ENCODE data around the gene ANKRD49. TPM values are rescaled to one million over a fixed set of nuclear protein-coding genes. Genes with fewer than 3 reads are reported as not detected.

Gene ANKRD49
- total and polyA plus RNA-seq, 10 donors: 18.8 to 46.5 (median 28.8) TPM

- H3K36me3 ChIP-seq: no peaks in the 10 kb centered on the region
- peak; percentile 88 for DNase-seq
- intact Hi-C loops (cut with DNase I; ENCODE audit: low total_unique reads): no loop called here
- H3K27me3 ChIP-seq (replicated peaks in 1 of 7): no peaks in the 10 kb centered on the region
- peak overlapping the region; percentile 87 to 99 (median 94) for H3K27ac ChIP-seq
- H3K4me3 ChIP-seq: peak overlapping the region; percentile 57 to 93 (median 72)
- H3K9me3 ChIP-seq: no peaks in the 10 kb centered on the region
- H3K4me1 ChIP-seq: peaks cover 21 to 68% (median 59%) of the 10 kb centered on the region in 6 donors
- no peak for TF ChIP-seq POLR2A (IDR thresholded peaks at IDR 0.05)
- TF ChIP-seq CTCF (IDR thresholded peaks at IDR 0.05 in 8 of 11, conservative IDR thresholded peaks at IDR 0.05 in 3 of 11): no peak
- no peak for TF ChIP-seq POLR2AphosphoS5 (IDR thresholded peaks at IDR 0.05)
- 12 to 38% (median 21%) methylated on average over 24 to 59 of the region's 59 CpGs for WGBS, 5 donors
Measured at GRCh38 chr11:94544646-94545263, 51.0 kb downstream of the ANKRD49 start.

- H3K27me3 ChIP-seq (replicated peaks in 1 of 7): no peaks in the 10 kb centered on the region
- H3K27ac ChIP-seq: peak overlapping the region in 6 of 8 donors; percentile 87 to 99 (median 94)
- H3K4me3 ChIP-seq: peak overlapping the region; percentile 57 to 93 (median 72)
- H3K36me3 ChIP-seq: no peaks in the 10 kb centered on the region
- WGBS, 5 donors: 41 to 66% (median 60%) methylated on average over 39 to 54 of the region's 54 CpGs
- TF ChIP-seq CTCF (IDR thresholded peaks at IDR 0.05 in 8 of 11, conservative IDR thresholded peaks at IDR 0.05 in 3 of 11) (no peak), POLR2AphosphoS5 (IDR thresholded peaks at IDR 0.05) (peak in 1 of 3 donors; percentile 38), POLR2A (IDR thresholded peaks at IDR 0.05) (no peak)
- peak; percentile 86 for DNase-seq
- intact Hi-C loops (cut with DNase I; ENCODE audit: low total_unique reads): no loop called here
- H3K4me1 ChIP-seq: peaks cover 21 to 76% (median 62%) of the 10 kb centered on the region in 6 donors
- H3K9me3 ChIP-seq: no peaks in the 10 kb centered on the region
Measured at GRCh38 chr11:94545264-94546161, 51.7 kb downstream of the ANKRD49 start.

GRCh38 chr11:94546162-94546470 lies 52.3 kb downstream of the ANKRD49 start:
- 55 to 85% (median 69%) methylated on average over 2 of the region's 2 CpGs for WGBS, 5 donors
- Histone ChIP-seq H3K4me1 (peaks cover 21 to 82% (median 63%) of the 10 kb centered on the region in 6 donors), H3K27ac (peak overlapping the region in 5 of 8 donors; percentile 92 to 99 (median 94)), H3K27me3 (replicated peaks in 1 of 7) (no peaks in the 10 kb centered on the region), H3K4me3 (peak overlapping the region in 6 of 8 donors; percentile 57 to 93 (median 72)), H3K9me3 (no peaks in the 10 kb centered on the region), H3K36me3 (no peaks in the 10 kb centered on the region)
- intact Hi-C loops (cut with DNase I; ENCODE audit: low total_unique reads): no loop called here
- no peak for TF ChIP-seq POLR2A (IDR thresholded peaks at IDR 0.05)
- TF ChIP-seq POLR2AphosphoS5 (IDR thresholded peaks at IDR 0.05): no peak
- TF ChIP-seq CTCF (IDR thresholded peaks at IDR 0.05 in 8 of 11, conservative IDR thresholded peaks at IDR 0.05 in 3 of 11): no peak
- no peak for DNase-seq

- no peaks in the 10 kb centered on the region for H3K27me3 ChIP-seq (replicated peaks in 1 of 7)
- peak overlapping the region in 4 of 8 donors; percentile 63 to 93 (median 72) for H3K4me3 ChIP-seq
- 64 to 91% (median 81%) methylated on average over 1 of the region's 1 CpG for WGBS, 5 donors
- no peaks in the 10 kb centered on the region for H3K36me3 ChIP-seq
- DNase-seq: no peak
- peak overlapping the region in 3 of 8 donors; percentile 20 to 99 (median 94) for H3K27ac ChIP-seq
- TF ChIP-seq CTCF (IDR thresholded peaks at IDR 0.05 in 8 of 11, conservative IDR thresholded peaks at IDR 0.05 in 3 of 11) (no peak), POLR2A (IDR thresholded peaks at IDR 0.05) (no peak)
- intact Hi-C loops (cut with DNase I; ENCODE audit: low total_unique reads): no loop called here
- peaks cover 21 to 90% (median 63%) of the 10 kb centered on the region in 6 donors for H3K4me1 ChIP-seq
- H3K9me3 ChIP-seq: no peaks in the 10 kb centered on the region
Measured at GRCh38 chr11:94546886-94547285, 53.1 kb downstream of the ANKRD49 start.
